Spinal cord (tissue), 10 donors: ENCODE measurements around the gene BDKRB2. TPM values are rescaled to one million over a fixed set of nuclear protein-coding genes. Genes with fewer than 3 reads are reported as not detected.

Source experiments
- DNase-seq, 6 donors: peaks; one replicate each; pipeline versions ENCODE4 v3.0.0 to v3.0.0-alpha.2; 2013 to 2015; ENCODE audit warnings: low spot score in 6 of 6, low read depth in 4 of 6
- H3K27ac ChIP-seq: one replicate; pipeline ENCODE4 v1.5.1; 2013; ENCODE audit warnings: low read depth, low read length, control low read depth
- H3K27me3 ChIP-seq: one replicate; pipeline ENCODE4 v1.6.1; 2013; ENCODE audit warnings: low read length; ENCODE audit not compliant: control insufficient read depth, insufficient read depth
- H3K36me3 ChIP-seq: one replicate; pipeline ENCODE4 v1.6.1; 2013; ENCODE audit warnings: low read length; ENCODE audit not compliant: control insufficient read depth, insufficient read depth
- H3K4me1 ChIP-seq: one replicate; pipeline ENCODE4 v1.6.1; 2013; ENCODE audit warnings: low read length; ENCODE audit not compliant: control insufficient read depth, insufficient read depth
- H3K4me3 ChIP-seq: one replicate; pipeline ENCODE4 v1.5.1; 2013; ENCODE audit warnings: low read depth, low read length, control low read depth
- H3K9me3 ChIP-seq: one replicate; pipeline ENCODE4 v1.6.1; 2013; ENCODE audit warnings: low read length; ENCODE audit not compliant: control insufficient read depth, insufficient read depth
- WGBS: methylation state at CpG from one replicate; pipeline ENCODE4 v1.1.5; 2013; ENCODE audit warnings: missing lambda C conversion rate; ENCODE audit not compliant: insufficient coverage; 5-methylcytosine and 5-hydroxymethylcytosine counted together
- polyA plus RNA-seq, 2 donors: library from polyadenylated mRNA; unstranded; fragments of 120-200 nt; gene quantifications; one replicate each; pipeline ENCODE4 v1.2.1, GENCODE V29; 2013; ENCODE audit not compliant: insufficient read length in 2 of 2
- total RNA-seq, 2 donors: library from RNA; depleted of rRNA in 1 of 2; stranded (reverse); fragments of 120-200 nt in 1 of 2; fragments of >200 nt in 1 of 2; gene quantifications; one replicate each; pipeline versions ENCODE4 v1.2.3 to v1.2.4, GENCODE V29; 2013 to 2014
- donor health status: healthy.

The BDKRB2 gene
- total and polyA plus RNA-seq, 4 donors = 1.3 to 3.4 (median 2.1) TPM

- Histone ChIP-seq H3K9me3 (peaks cover 3% of the 10 kb centered on the region), H3K27ac (no peak overlapping the region), H3K4me3 (no peak overlapping the region), H3K36me3 (no peaks in the 10 kb centered on the region), H3K4me1 (peaks cover 22% of the 10 kb centered on the region), H3K27me3 (no peaks in the 10 kb centered on the region)
- 98% methylated on average over 5 of the region's 5 CpGs for WGBS
- DNase-seq = no peak
Observed at GRCh38 chr14:96207686-96208085, 3.0 kb downstream of the BDKRB2 start.

- peaks cover 3% of the 10 kb centered on the region for H3K9me3 ChIP-seq
- 90% methylated on average over 9 of the region's 12 CpGs for WGBS
- H3K4me3 ChIP-seq = no peak overlapping the region
- DNase-seq = no peak
- H3K4me1 ChIP-seq = peaks cover 21% of the 10 kb centered on the region
- H3K36me3 ChIP-seq = no peaks in the 10 kb centered on the region
- H3K27ac ChIP-seq = no peak overlapping the region
- no peaks in the 10 kb centered on the region for H3K27me3 ChIP-seq
Observed at GRCh38 chr14:96208739-96209138, 4.1 kb downstream of the BDKRB2 start.

- DNase-seq = no peak
- no peaks in the 10 kb centered on the region for H3K4me1 ChIP-seq
- H3K27ac ChIP-seq = no peak overlapping the region
- no peaks in the 10 kb centered on the region for H3K36me3 ChIP-seq
- H3K27me3 ChIP-seq = no peaks in the 10 kb centered on the region
- peaks cover 3% of the 10 kb centered on the region for H3K9me3 ChIP-seq
- H3K4me3 ChIP-seq = no peak overlapping the region
Observed at GRCh38 chr14:96212140-96212539, 7.5 kb downstream of the BDKRB2 start.

- H3K4me1 ChIP-seq = peaks cover 3% of the 10 kb centered on the region
- peaks cover 3% of the 10 kb centered on the region for H3K9me3 ChIP-seq
- DNase-seq = no peak
- no peak overlapping the region for H3K4me3 ChIP-seq
- H3K27ac ChIP-seq = no peak overlapping the region
- H3K36me3 ChIP-seq = no peaks in the 10 kb centered on the region
- 100% methylated on average over 3 of the region's 4 CpGs for WGBS
- no peaks in the 10 kb centered on the region for H3K27me3 ChIP-seq
Observed at GRCh38 chr14:96212896-96213295, 8.3 kb downstream of the BDKRB2 start.

- 93% methylated on average over 6 of the region's 10 CpGs for WGBS
- Histone ChIP-seq H3K4me1 (peaks cover 3% of the 10 kb centered on the region), H3K27me3 (no peaks in the 10 kb centered on the region), H3K9me3 (peaks cover 3% of the 10 kb centered on the region), H3K36me3 (no peaks in the 10 kb centered on the region), H3K4me3 (no peak overlapping the region), H3K27ac (no peak overlapping the region)
- no peak for DNase-seq
Observed at GRCh38 chr14:96213871-96214465, 9.3 kb downstream of the BDKRB2 start.

- WGBS = no CpG with 5 or more reads among the region's 4 CpGs
- peaks cover 3% of the 10 kb centered on the region for H3K9me3 ChIP-seq
- H3K36me3 ChIP-seq = no peaks in the 10 kb centered on the region
- H3K4me3 ChIP-seq = no peak overlapping the region
- H3K27ac ChIP-seq = no peak overlapping the region
- H3K4me1 ChIP-seq = peaks cover 3% of the 10 kb centered on the region
- H3K27me3 ChIP-seq = no peaks in the 10 kb centered on the region
- DNase-seq = peak in 1 of 6 donors; percentile 42
Observed at GRCh38 chr14:96214793-96215192, 10.2 kb downstream of the BDKRB2 start.

- Histone ChIP-seq H3K4me3 (no peak overlapping the region), H3K36me3 (no peaks in the 10 kb centered on the region), H3K27me3 (no peaks in the 10 kb centered on the region), H3K9me3 (peaks cover 3% of the 10 kb centered on the region), H3K27ac (no peak overlapping the region), H3K4me1 (peaks cover 3% of the 10 kb centered on the region)
- DNase-seq = peak in 1 of 6 donors; percentile 34
- WGBS = 98% methylated on average over 6 of the region's 7 CpGs
Observed at GRCh38 chr14:96215452-96216244, 11.0 kb downstream of the BDKRB2 start.

- Histone ChIP-seq H3K4me3 (no peak overlapping the region), H3K9me3 (peaks cover 3% of the 10 kb centered on the region), H3K4me1 (peaks cover 3% of the 10 kb centered on the region), H3K36me3 (no peaks in the 10 kb centered on the region), H3K27me3 (no peaks in the 10 kb centered on the region), H3K27ac (no peak overlapping the region)
- WGBS = no CpG with 5 or more reads among the region's 1 CpG
- DNase-seq = no peak
Observed at GRCh38 chr14:96216627-96217026, 12.0 kb downstream of the BDKRB2 start.

GRCh38 chr14:96217376-96217913 is 12.8 kb downstream of the BDKRB2 start:
- Histone ChIP-seq H3K9me3 (peaks cover 1% of the 10 kb centered on the region), H3K36me3 (no peaks in the 10 kb centered on the region), H3K4me1 (peaks cover 3% of the 10 kb centered on the region), H3K27me3 (no peaks in the 10 kb centered on the region), H3K4me3 (no peak overlapping the region), H3K27ac (no peak overlapping the region)
- no peak for DNase-seq
- WGBS = 83% methylated on average over 4 of the region's 8 CpGs
